Heart left ventricle (tissue), 13 donors: ENCODE results near the gene SERPINA1.

Experiments used
- CTCF ChIP-seq, 12 donors: fragments of 200-600 bp; sonication (generic) in 4 of 12; IDR thresholded peaks; one replicate each; pipeline versions ENCODE4 v1.5.0 to v1.8.0; 2018 to 2022; ENCODE audit warnings: antibody characterized with exemption in 12 of 12, mild to moderate bottlenecking in 5 of 12
- POLR2A ChIP-seq, 2 donors: fragments of 450-650 bp; IDR thresholded peaks; one replicate each; pipeline ENCODE4 v1.6.1; 2017; ENCODE audit warnings: antibody characterized with exemption in 2 of 2, mild to moderate bottlenecking in 2 of 2, moderate library complexity in 2 of 2
- donor health status: ischemic (EF 13 %, LVEDD 7.1; RV severe dilation, severe dysfunction).
- donor health status: DM: no; HTN: yes; CAD: no.
- donor health status: DM: no; HTN: no; CAD: no.
- donor health status: ischemic (EF 25% LVEDD 6.9; RV normal size, moderate dysfunction).
- donor health status: ischemic (EF 25% LVEDD 5.7; RV mildly dilated, moderate dysfunction).
- donor health status: ischemic (EF 35%, LVEDD 5.7; RV mildly dilated, moderate dysfunction).
- donor health status: nonischemic (EF 11% LVEDD 7.7; RV severe dilation, severe dysfunction).
- donor health status: DM: yes; HTN: yes; CAD: no.
- donor health status: PGD.
- donor health status: ischemic (EF 29% LVEDD 5.4; RV normal size, mild dysfunction).
- donor health status: nonischemic (EF 23%, LVEDD 6.1; RV moderate dilation, normal function).

GRCh38 chr14:94395888-94396574 is 7.6 kb upstream of the SERPINA1 start:
- no peak for TF ChIP-seq CTCF (IDR thresholded peaks at IDR 0.05)
- TF ChIP-seq POLR2A (IDR thresholded peaks at IDR 0.05), result no peak
